Measurements from ENCODE around the gene SEH1L.

DNA sequence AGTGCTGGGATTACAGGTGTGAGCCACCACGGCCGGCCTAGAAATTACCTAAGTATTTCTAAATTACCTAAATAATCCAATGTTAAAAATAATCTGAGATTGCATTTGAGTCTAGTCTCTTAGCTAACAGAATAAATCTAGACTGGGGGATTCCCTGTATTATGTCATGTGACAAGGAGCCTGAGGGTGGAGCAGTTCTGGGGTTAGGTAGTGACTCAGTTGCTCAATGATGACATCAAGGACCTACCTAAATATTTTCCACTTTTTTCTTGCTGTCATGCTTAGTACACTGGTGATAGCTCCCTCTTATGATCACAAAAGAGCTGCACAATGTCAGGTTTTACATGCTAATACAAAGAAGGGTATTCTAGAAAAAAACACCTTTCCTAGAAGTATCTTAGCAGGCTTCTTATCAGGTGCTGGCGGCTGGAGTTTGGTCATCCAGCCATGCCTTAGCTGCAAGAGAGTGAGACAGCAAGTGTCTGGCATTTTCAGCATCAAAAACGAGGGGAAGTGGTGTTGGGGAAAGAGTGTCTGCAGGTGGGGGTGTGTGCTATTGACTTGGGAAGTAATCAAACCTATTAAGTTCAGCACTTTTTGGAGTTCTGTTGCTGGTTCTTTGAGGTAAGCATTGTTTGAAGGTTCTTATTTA is 25.9 kb downstream of the SEH1L start:
- TF ChIP-seq, protein P1, sequence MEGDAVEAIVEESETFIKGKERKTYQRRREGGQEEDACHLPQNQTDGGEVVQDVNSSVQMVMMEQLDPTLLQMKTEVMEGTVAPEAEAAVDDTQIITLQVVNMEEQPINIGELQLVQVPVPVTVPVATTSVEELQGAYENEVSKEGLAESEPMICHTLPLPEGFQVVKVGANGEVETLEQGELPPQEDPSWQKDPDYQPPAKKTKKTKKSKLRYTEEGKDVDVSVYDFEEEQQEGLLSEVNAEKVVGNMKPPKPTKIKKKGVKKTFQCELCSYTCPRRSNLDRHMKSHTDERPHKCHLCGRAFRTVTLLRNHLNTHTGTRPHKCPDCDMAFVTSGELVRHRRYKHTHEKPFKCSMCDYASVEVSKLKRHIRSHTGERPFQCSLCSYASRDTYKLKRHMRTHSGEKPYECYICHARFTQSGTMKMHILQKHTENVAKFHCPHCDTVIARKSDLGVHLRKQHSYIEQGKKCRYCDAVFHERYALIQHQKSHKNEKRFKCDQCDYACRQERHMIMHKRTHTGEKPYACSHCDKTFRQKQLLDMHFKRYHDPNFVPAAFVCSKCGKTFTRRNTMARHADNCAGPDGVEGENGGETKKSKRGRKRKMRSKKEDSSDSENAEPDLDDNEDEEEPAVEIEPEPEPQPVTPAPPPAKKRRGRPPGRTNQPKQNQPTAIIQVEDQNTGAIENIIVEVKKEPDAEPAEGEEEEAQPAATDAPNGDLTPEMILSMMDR (conservative IDR thresholded peaks at IDR 0.05; ENCODE audit: low read length): no peak
- no peak for TF ChIP-seq EZH2phosphoT487 (IDR thresholded peaks at IDR 0.05; ENCODE audit: borderline replicate concordance)
